NCI-H2227 (cell line): Measurements from ENCODE around the gene SALL4.
"Not testable (repeated sequence)": the region's sequence is repeated elsewhere in the genome, so short reads cannot be mapped to it uniquely, and the experiment has no call there.

Experiments
- DNase-seq: peaks from one replicate; lab custom pipeline; 2025; ENCODE audit not compliant: unreplicated experiment; lab: John Stamatoyannopoulos, UW

The SALL4 gene

GRCh38 chr20:51739722-51740249, 62.5 kb downstream of the SALL4 start:
- no peak for DNase-seq

- DNase-seq: no peak
Measured at GRCh38 chr20:51738877-51739447, 63.4 kb downstream of the SALL4 start.

- DNase-seq: not testable (repeated sequence)
Measured at GRCh38 chr20:51738261-51738660, 64.1 kb downstream of the SALL4 start.

GRCh38 chr20:51736947-51737346, 65.4 kb downstream of the SALL4 start:
- DNase-seq: no peak

- no peak for DNase-seq
Measured at GRCh38 chr20:51735728-51736600, 66.4 kb downstream of the SALL4 start.

- DNase-seq: no peak
Measured at GRCh38 chr20:51734876-51735720, 67.2 kb downstream of the SALL4 start.

- no peak for DNase-seq
Measured at GRCh38 chr20:51733070-51733469, 69.3 kb downstream of the SALL4 start.
